Cardiac muscle cell (in vitro differentiated cells and primary cell): Measurements from ENCODE around the gene C2CD3. TPM values are rescaled to one million over a fixed set of nuclear protein-coding genes. Genes with fewer than 3 reads are reported as not detected.

ENCODE experiments used
- DNase-seq, 2 donors: peaks; one replicate each; pipeline versions ENCODE4 v3.0.0 to v3.0.0-alpha.2; 2010 to 2017; ENCODE audit warnings: low read depth in 1 of 2, low spot score in 1 of 2
- H3K27ac ChIP-seq: fragments of 200-600 bp; sonication (generic); 2 replicates; pipeline ENCODE4 v1.5.1; 2016
- H3K27me3 ChIP-seq: fragments of 200-600 bp; sonication (generic); 2 replicates; pipeline ENCODE4 v1.6.0; 2016; ENCODE audit warnings: control low read depth
- H3K36me3 ChIP-seq: fragments of 200-600 bp; sonication (generic); 2 replicates; pipeline ENCODE4 v1.5.1; 2016; ENCODE audit warnings: control low read depth
- H3K4me1 ChIP-seq: fragments of 200-600 bp; sonication (generic); 2 replicates; pipeline ENCODE4 v1.8.1; 2017; ENCODE audit warnings: low read depth, mild to moderate bottlenecking, mixed run types
- H3K4me3 ChIP-seq: fragments of 200-600 bp; sonication (generic); 2 replicates; pipeline ENCODE4 v1.5.1; 2016; ENCODE audit warnings: mild to moderate bottlenecking
- H3K9me3 ChIP-seq: fragments of 200-600 bp; sonication (generic); 2 replicates; pipeline ENCODE4 v1.5.1; 2017; ENCODE audit warnings: low read depth, mild to moderate bottlenecking, control low read depth
- CTCF ChIP-seq: IDR thresholded peaks from 2 replicates; pipeline ENCODE4 v1.5.1; 2012; ENCODE audit warnings: low read depth, mild to moderate bottlenecking, low read length
- polyA plus RNA-seq: library from polyadenylated mRNA; unstranded; fragments of >200 nt; fragmentation: Nextera tagmentation; extraction: Ambion mirVana; gene quantifications from 2 replicates; pipeline ENCODE4 v1.2.1, GENCODE V29; 2016
- total RNA-seq: library from RNA; depleted of rRNA; stranded (reverse); fragments of >200 nt; gene quantifications from 2 replicates; pipeline ENCODE4 v1.2.3, GENCODE V29; 2016

Gene C2CD3
- total and polyA plus RNA-seq, 2 experiments from 2014 or later = 10.2 to 13.3 TPM

- Histone ChIP-seq H3K4me1 (peaks cover 4% of the 10 kb centered on the region), H3K9me3 (no peaks in the 10 kb centered on the region), H3K36me3 (peaks cover 29% of the 10 kb centered on the region), H3K4me3 (no peak overlapping the region), H3K27ac (peak overlapping the region; percentile 38), H3K27me3 (no peaks in the 10 kb centered on the region)
- TF ChIP-seq CTCF = no peak
- no peak for DNase-seq
Observed at GRCh38 chr11:74162681-74163467, 7.9 kb downstream of the C2CD3 start.

- Histone ChIP-seq H3K4me1 (peaks cover 4% of the 10 kb centered on the region), H3K36me3 (peaks cover 6% of the 10 kb centered on the region), H3K4me3 (no peak overlapping the region), H3K27me3 (no peaks in the 10 kb centered on the region), H3K27ac (no peak overlapping the region), H3K9me3 (no peaks in the 10 kb centered on the region)
- DNase-seq = no peak
- TF ChIP-seq CTCF = no peak
Observed at GRCh38 chr11:74159642-74160041, 11.2 kb downstream of the C2CD3 start.

GRCh38 chr11:74157169-74157568, 13.6 kb downstream of the C2CD3 start:
- Histone ChIP-seq H3K36me3 (no peaks in the 10 kb centered on the region), H3K9me3 (no peaks in the 10 kb centered on the region), H3K27ac (no peak overlapping the region), H3K4me1 (no peaks in the 10 kb centered on the region), H3K27me3 (no peaks in the 10 kb centered on the region), H3K4me3 (no peak overlapping the region)
- no peak for DNase-seq
- TF ChIP-seq CTCF = no peak

- Histone ChIP-seq H3K9me3 (no peaks in the 10 kb centered on the region), H3K36me3 (no peaks in the 10 kb centered on the region), H3K27ac (no peak overlapping the region), H3K4me3 (no peak overlapping the region), H3K27me3 (no peaks in the 10 kb centered on the region), H3K4me1 (no peaks in the 10 kb centered on the region)
- TF ChIP-seq CTCF = no peak
- peak in 1 of 2 donors; percentile 62 for DNase-seq
Observed at GRCh38 chr11:74154620-74155281, 16.1 kb downstream of the C2CD3 start.

GRCh38 chr11:74153224-74153623, 17.6 kb downstream of the C2CD3 start:
- Histone ChIP-seq H3K4me1 (no peaks in the 10 kb centered on the region), H3K36me3 (no peaks in the 10 kb centered on the region)
- no peak for DNase-seq

More at GRCh38 chr11:74153224-74153623, 17.6 kb downstream of the C2CD3 start:
- H3K4me3 ChIP-seq = no peak overlapping the region
- H3K9me3 ChIP-seq = no peaks in the 10 kb centered on the region
- H3K27me3 ChIP-seq = no peaks in the 10 kb centered on the region
- no peak for TF ChIP-seq CTCF
- no peak overlapping the region for H3K27ac ChIP-seq
